Stimulated activated naive CD8-positive, alpha-beta T cell treated with anti-CD3 and anti-CD28 coated beads, Interleukin-15, Interleukin-2, amounts not matched to agents 100 ng/mL and 50 ng/mL, for 24 hours (primary cell): ENCODE results near the gene GABRG3.

Source experiments
- H3K27ac Mint-ChIP-seq: one replicate; pipeline ENCODE4 v1.8.0; 2021; ENCODE audit warnings: mild to moderate bottlenecking, mixed read lengths
- H3K27me3 Mint-ChIP-seq: one replicate; pipeline ENCODE4 v1.8.0; 2021; ENCODE audit warnings: mixed read lengths
- H3K36me3 Mint-ChIP-seq: one replicate; pipeline ENCODE4 v1.8.0; 2021; ENCODE audit warnings: low read depth, mixed read lengths
- H3K4me1 Mint-ChIP-seq: one replicate; pipeline ENCODE4 v1.8.0; 2021; ENCODE audit warnings: low read depth, mixed read lengths
- H3K4me3 Mint-ChIP-seq: one replicate; pipeline ENCODE4 v1.8.0; 2021; ENCODE audit warnings: mild to moderate bottlenecking, mixed read lengths
- H3K9me3 Mint-ChIP-seq: one replicate; pipeline ENCODE4 v1.8.0; 2021; ENCODE audit warnings: mixed read lengths

Gene GABRG3

GRCh38 chr15:27475395-27475794, 504.4 kb downstream of the GABRG3 start:
- Mint-ChIP-seq H3K9me3 (peaks cover 3% of the 10 kb centered on the region), H3K36me3 (no peaks in the 10 kb centered on the region), H3K4me1 (no peaks in the 10 kb centered on the region)

GRCh38 chr15:27479296-27480140, 508.5 kb downstream of the GABRG3 start:
- no peaks in the 10 kb centered on the region for H3K27me3 Mint-ChIP-seq
- no peak overlapping the region for H3K27ac Mint-ChIP-seq

More at GRCh38 chr15:27475395-27475794, 504.4 kb downstream of the GABRG3 start:
- Mint-ChIP-seq H3K4me3 (no peak overlapping the region), H3K27ac (no peak overlapping the region), H3K27me3 (no peaks in the 10 kb centered on the region)

GRCh38 chr15:27480141-27480530, 509.2 kb downstream of the GABRG3 start:
- no peaks in the 10 kb centered on the region for H3K4me1 Mint-ChIP-seq
- H3K27me3 Mint-ChIP-seq: no peaks in the 10 kb centered on the region
- H3K4me3 Mint-ChIP-seq: no peak overlapping the region
- peaks cover 9% of the 10 kb centered on the region for H3K9me3 Mint-ChIP-seq
- no peak overlapping the region for H3K27ac Mint-ChIP-seq
- H3K36me3 Mint-ChIP-seq: no peaks in the 10 kb centered on the region

More at GRCh38 chr15:27479296-27480140, 508.5 kb downstream of the GABRG3 start:
- Mint-ChIP-seq H3K4me3 (no peak overlapping the region), H3K36me3 (no peaks in the 10 kb centered on the region), H3K4me1 (no peaks in the 10 kb centered on the region), H3K9me3 (peaks cover 3% of the 10 kb centered on the region)

GRCh38 chr15:27480642-27481041, 509.7 kb downstream of the GABRG3 start:
- Mint-ChIP-seq H3K4me1 (no peaks in the 10 kb centered on the region), H3K9me3 (peaks cover 10% of the 10 kb centered on the region), H3K27ac (no peak overlapping the region), H3K27me3 (no peaks in the 10 kb centered on the region), H3K4me3 (no peak overlapping the region), H3K36me3 (no peaks in the 10 kb centered on the region)

GRCh38 chr15:27481768-27482167, 510.8 kb downstream of the GABRG3 start:
- H3K4me3 Mint-ChIP-seq: no peak overlapping the region
- H3K27ac Mint-ChIP-seq: no peak overlapping the region
- no peaks in the 10 kb centered on the region for H3K4me1 Mint-ChIP-seq
- H3K36me3 Mint-ChIP-seq: no peaks in the 10 kb centered on the region
- no peaks in the 10 kb centered on the region for H3K27me3 Mint-ChIP-seq
- peaks cover 10% of the 10 kb centered on the region for H3K9me3 Mint-ChIP-seq

GRCh38 chr15:27482287-27482686, 511.3 kb downstream of the GABRG3 start:
- Mint-ChIP-seq H3K27me3 (no peaks in the 10 kb centered on the region), H3K36me3 (no peaks in the 10 kb centered on the region), H3K9me3 (peaks cover 10% of the 10 kb centered on the region)

GRCh38 chr15:27483124-27483523, 512.1 kb downstream of the GABRG3 start:
- H3K9me3 Mint-ChIP-seq: peaks cover 10% of the 10 kb centered on the region
- no peaks in the 10 kb centered on the region for H3K27me3 Mint-ChIP-seq
- H3K4me1 Mint-ChIP-seq: no peaks in the 10 kb centered on the region
- H3K4me3 Mint-ChIP-seq: no peak overlapping the region
- H3K36me3 Mint-ChIP-seq: no peaks in the 10 kb centered on the region
- no peak overlapping the region for H3K27ac Mint-ChIP-seq

More at GRCh38 chr15:27482287-27482686, 511.3 kb downstream of the GABRG3 start:
- H3K27ac Mint-ChIP-seq: no peak overlapping the region
- no peak overlapping the region for H3K4me3 Mint-ChIP-seq
- H3K4me1 Mint-ChIP-seq: no peaks in the 10 kb centered on the region

GRCh38 chr15:27485265-27485664, 514.3 kb downstream of the GABRG3 start:
- H3K4me1 Mint-ChIP-seq: no peaks in the 10 kb centered on the region
- H3K36me3 Mint-ChIP-seq: no peaks in the 10 kb centered on the region
- no peaks in the 10 kb centered on the region for H3K27me3 Mint-ChIP-seq
- H3K9me3 Mint-ChIP-seq: peaks cover 12% of the 10 kb centered on the region
- H3K4me3 Mint-ChIP-seq: no peak overlapping the region
- H3K27ac Mint-ChIP-seq: no peak overlapping the region

- Mint-ChIP-seq H3K4me3 (no peak overlapping the region), H3K9me3 (peaks cover 12% of the 10 kb centered on the region), H3K36me3 (no peaks in the 10 kb centered on the region), H3K4me1 (no peaks in the 10 kb centered on the region), H3K27me3 (no peaks in the 10 kb centered on the region), H3K27ac (no peak overlapping the region)
These were observed 515.1 kb downstream of the GABRG3 start for GRCh38 chr15:27486051-27486450.

GRCh38 chr15:27486683-27487647, 516.0 kb downstream of the GABRG3 start:
- Mint-ChIP-seq H3K9me3 (peaks cover 12% of the 10 kb centered on the region), H3K36me3 (no peaks in the 10 kb centered on the region), H3K27me3 (no peaks in the 10 kb centered on the region), H3K4me3 (no peak overlapping the region), H3K4me1 (no peaks in the 10 kb centered on the region), H3K27ac (no peak overlapping the region)

- Mint-ChIP-seq H3K4me3 (no peak overlapping the region), H3K27ac (no peak overlapping the region), H3K27me3 (no peaks in the 10 kb centered on the region), H3K9me3 (peaks cover 12% of the 10 kb centered on the region), H3K36me3 (no peaks in the 10 kb centered on the region), H3K4me1 (no peaks in the 10 kb centered on the region)
These were observed 516.9 kb downstream of the GABRG3 start for GRCh38 chr15:27487846-27488245.

GRCh38 chr15:27490867-27491595, 520.0 kb downstream of the GABRG3 start:
- no peaks in the 10 kb centered on the region for H3K4me1 Mint-ChIP-seq
- no peaks in the 10 kb centered on the region for H3K36me3 Mint-ChIP-seq
- no peaks in the 10 kb centered on the region for H3K27me3 Mint-ChIP-seq
- H3K9me3 Mint-ChIP-seq: peaks cover 9% of the 10 kb centered on the region
- no peak overlapping the region for H3K27ac Mint-ChIP-seq
- no peak overlapping the region for H3K4me3 Mint-ChIP-seq

GRCh38 chr15:27491666-27492621, 521.0 kb downstream of the GABRG3 start:
- no peak overlapping the region for H3K27ac Mint-ChIP-seq
- no peak overlapping the region for H3K4me3 Mint-ChIP-seq
- no peaks in the 10 kb centered on the region for H3K27me3 Mint-ChIP-seq
- no peaks in the 10 kb centered on the region for H3K36me3 Mint-ChIP-seq
- no peaks in the 10 kb centered on the region for H3K4me1 Mint-ChIP-seq
- H3K9me3 Mint-ChIP-seq: peaks cover 11% of the 10 kb centered on the region
